GM19468 (cell line): ENCODE results near the gene F2R.

ENCODE experiments used
- ATAC-seq: cut with Tn5 transposase; IDR thresholded peaks from one replicate; pipeline ENCODE4 v1.9.1; 2021; ENCODE audit warnings: mild to moderate bottlenecking, moderate library complexity, moderate number of reproducible peaks; ENCODE audit not compliant: unreplicated experiment; ENCODE audit errors: extremely low read depth

F2R gene

GRCh38 chr5:76690037-76690679, 25.8 kb upstream of the F2R start:
- no peak for ATAC-seq

- no peak for ATAC-seq
These were observed 25.0 kb upstream of the F2R start for GRCh38 chr5:76690704-76691466.

GRCh38 chr5:76691467-76692273, 24.3 kb upstream of the F2R start:
- no peak for ATAC-seq

- ATAC-seq, result no peak
These were observed 23.7 kb upstream of the F2R start for GRCh38 chr5:76692274-76692540.

- ATAC-seq, result no peak
These were observed 23.3 kb upstream of the F2R start for GRCh38 chr5:76692651-76693050.

GRCh38 chr5:76693141-76693540, 22.8 kb upstream of the F2R start:
- ATAC-seq, result no peak

- ATAC-seq, result no peak
These were observed 21.6 kb upstream of the F2R start for GRCh38 chr5:76694317-76694716.

GRCh38 chr5:76695346-76695745, 20.6 kb upstream of the F2R start:
- no peak for ATAC-seq

- no peak for ATAC-seq
These were observed 19.7 kb upstream of the F2R start for GRCh38 chr5:76696251-76696650.

GRCh38 chr5:76697670-76698069, 18.3 kb upstream of the F2R start:
- ATAC-seq, result no peak

GRCh38 chr5:76700571-76700970, 15.4 kb upstream of the F2R start:
- ATAC-seq, result no peak

- no peak for ATAC-seq
These were observed 14.6 kb upstream of the F2R start for GRCh38 chr5:76701298-76701697.

GRCh38 chr5:76703707-76704106, 12.2 kb upstream of the F2R start:
- ATAC-seq, result no peak

- ATAC-seq, result no peak
These were observed 11.7 kb upstream of the F2R start for GRCh38 chr5:76704131-76704663.

- no peak for ATAC-seq
These were observed 10.4 kb upstream of the F2R start for GRCh38 chr5:76705574-76705973.

- ATAC-seq, result no peak
These were observed 6.2 kb upstream of the F2R start for GRCh38 chr5:76709762-76710161.

- ATAC-seq, result no peak
These were observed 4.9 kb upstream of the F2R start for GRCh38 chr5:76710991-76711390.

GRCh38 chr5:76714751-76715485, 1.0 kb upstream of the F2R start:
- ATAC-seq, result no peak

GRCh38 chr5:76715486-76715735, 515 bp upstream of the F2R start:
- no peak for ATAC-seq

GRCh38 chr5:76716456-76717157, 681 bp downstream of the F2R start:
- no peak for ATAC-seq
